Measurements from ENCODE around the gene MGAT3. TPM values are rescaled to one million over a fixed set of nuclear protein-coding genes. Genes with fewer than 3 reads are reported as not detected.

The MGAT3 gene
- total and polyA plus RNA-seq, 2 of the 8 experiments (the other 6 are each of a cell fraction or from before 2014, with no cell fraction given), result 4.3 to 9.2 TPM

GRCh38 chr22:39419096-39419495 lies 37.7 kb upstream of the MGAT3 start (continued):
- TF ChIP-seq GABPA (IDR thresholded peaks at IDR 0.05; ENCODE audit: borderline replicate concordance, insufficient read depth, low read length) (no peak), GTF2F1 (IDR thresholded peaks at IDR 0.05; ENCODE audit: borderline replicate concordance, low read depth, low read length) (no peak)

All from H1 (cell line).